ENCODE measurements around the gene COL11A1.
"Not testable (repeated sequence)": the region's sequence is repeated elsewhere in the genome, so short reads cannot be mapped to it uniquely, and the experiment has no call there.

Gene COL11A1

DNA sequence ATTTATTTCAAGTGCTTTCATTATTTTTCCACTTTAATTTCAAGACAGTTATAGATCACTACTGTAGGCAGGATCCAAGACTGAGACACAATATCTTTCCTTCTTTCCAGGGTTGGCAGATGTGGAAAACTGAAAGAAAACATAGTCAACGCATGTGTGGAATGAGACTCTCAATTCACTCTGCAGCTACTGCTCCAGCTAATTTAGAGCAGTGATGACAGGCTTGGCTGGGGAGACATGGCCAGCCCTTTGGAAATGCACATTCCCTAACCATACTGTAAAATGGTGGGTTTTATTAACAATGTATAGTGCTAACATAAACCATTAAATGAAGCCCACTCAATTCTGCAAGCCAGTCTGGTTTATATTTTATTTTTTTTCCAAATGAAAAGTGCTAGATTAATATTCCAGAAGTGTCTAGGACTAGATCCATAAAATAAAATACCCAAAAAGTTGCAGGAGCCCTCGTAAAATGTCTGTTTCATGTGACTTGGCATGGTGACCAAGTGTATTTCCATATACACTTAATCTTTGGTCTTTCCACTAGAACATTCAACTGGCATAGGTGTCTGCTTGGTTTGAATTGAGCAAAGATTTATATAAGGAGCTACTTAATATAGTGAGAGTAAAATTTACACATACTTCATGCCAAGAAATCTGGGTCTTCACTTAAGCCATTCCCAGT, 32.9 kb downstream of the COL11A1 start:
- no peak for DNase-seq (ENCODE audit: low spot score)

DNA sequence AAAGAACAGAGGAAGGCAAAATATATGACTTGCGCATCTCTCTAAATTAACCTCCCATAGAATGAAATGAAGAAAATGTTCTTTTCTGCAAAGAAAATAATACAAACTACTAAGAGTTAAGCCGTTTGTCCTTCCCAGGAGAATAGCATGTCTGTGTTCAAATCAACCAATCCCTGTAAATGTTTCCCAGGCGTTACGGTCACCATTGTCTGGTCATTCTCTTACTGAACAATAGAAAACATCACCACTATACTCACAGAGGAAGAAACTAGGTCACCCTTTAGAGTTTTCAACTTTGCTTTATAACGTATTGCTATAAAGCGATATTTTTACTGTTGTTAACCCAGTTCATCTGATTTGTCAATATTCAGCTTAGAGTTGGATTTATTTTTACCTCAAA, 34.1 kb downstream of the COL11A1 start:
- no peak for DNase-seq (ENCODE audit: low spot score)

DNA sequence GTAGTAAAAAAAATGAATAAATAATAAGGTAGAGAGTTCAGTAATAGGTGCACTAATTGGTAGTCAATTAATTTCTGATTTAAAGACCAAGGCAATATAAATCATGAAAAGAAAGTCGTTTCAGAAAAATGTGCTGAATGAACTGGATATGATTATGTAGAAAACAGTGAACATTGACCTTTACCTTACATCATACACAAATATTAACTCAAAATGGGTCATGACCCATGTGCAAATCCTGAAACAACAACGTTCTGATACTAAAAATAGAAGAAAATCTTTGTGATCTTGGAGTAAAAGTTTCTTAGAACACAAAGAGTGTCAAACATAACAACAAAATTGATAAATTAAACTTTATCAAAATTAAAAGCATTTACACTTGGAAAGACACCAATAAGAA, 39.1 kb downstream of the COL11A1 start:
- no peak for DNase-seq (ENCODE audit: low spot score)

DNA sequence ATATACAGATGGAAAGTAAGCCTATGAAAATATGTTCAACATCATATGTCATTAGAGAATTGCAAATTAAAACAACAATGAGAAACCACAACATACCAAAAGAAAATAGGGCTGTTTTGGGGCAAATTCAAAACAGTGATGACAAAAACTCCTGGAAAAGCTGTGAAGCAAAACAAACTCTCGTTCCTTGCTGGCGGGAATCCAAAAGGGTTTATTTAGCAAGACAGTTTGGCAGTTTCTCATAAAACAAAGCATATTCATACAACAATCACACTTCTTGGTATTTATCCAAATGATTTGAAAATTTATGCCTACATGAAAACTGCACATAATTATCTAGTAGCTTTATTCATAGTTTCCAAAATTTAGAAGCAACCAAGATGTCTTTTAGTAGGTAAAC, 44.4 kb downstream of the COL11A1 start:
- DNase-seq (ENCODE audit: low spot score): no peak

DNA sequence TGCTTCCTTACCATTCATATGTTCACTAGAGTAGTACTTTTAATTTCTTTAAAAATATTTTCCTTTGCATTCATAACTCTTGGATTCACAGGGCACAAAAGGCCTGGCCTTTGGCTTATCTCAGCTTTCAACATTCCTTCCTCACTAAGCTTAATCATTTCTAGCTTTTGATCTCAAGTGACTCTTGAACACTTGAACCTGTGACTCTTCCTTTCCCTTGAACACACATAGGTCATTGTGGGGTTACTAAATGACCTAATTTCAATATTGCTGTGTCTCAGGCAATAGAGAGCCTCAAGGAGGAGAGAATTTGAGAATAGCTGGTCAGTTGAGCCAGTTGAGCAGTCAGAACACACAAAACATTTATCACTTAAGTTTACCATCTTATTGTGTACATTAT, 49.9 kb downstream of the COL11A1 start:
- DNase-seq (ENCODE audit: low spot score): no peak

DNA sequence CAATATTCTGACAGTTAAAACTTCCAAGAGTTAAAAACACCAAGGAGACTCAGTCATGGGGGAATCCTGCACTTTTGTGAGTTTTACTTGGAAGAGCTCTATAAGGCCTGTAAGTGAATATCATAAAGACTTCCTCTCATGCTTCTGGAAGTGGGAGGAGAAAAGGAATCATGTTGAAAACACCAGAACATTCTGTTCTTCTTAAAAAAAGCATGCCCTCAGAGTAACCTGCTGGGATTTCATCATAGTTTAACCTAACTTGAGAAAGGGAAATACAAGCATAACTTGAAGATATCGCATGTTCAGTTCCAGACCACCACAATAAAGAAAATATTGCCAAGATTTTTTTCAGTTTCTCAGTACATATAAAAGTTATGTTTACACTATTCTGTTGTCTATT, 51.9 kb downstream of the COL11A1 start:
- DNase-seq (ENCODE audit: low spot score): no peak

DNA sequence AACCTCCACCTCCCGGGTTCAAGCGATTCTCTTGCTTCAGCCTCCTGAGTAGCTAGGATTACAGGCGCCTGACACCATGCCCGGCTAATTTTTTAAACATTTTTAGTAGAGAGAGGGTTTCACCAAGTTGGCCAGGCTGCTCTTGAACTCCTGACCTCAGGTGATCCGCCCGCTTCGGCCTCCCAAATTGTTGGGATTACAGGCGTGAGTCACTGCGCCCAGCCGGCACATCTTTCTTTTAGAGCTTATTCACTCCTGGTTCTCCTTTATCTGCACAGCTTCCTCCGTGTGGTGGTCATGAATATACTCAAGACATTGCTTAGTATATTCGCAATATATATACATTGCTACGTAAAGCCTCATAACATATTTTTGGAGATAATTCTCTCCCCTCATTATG, 80.2 kb downstream of the COL11A1 start:
- not testable (repeated sequence) for DNase-seq (ENCODE audit: low spot score)

DNA sequence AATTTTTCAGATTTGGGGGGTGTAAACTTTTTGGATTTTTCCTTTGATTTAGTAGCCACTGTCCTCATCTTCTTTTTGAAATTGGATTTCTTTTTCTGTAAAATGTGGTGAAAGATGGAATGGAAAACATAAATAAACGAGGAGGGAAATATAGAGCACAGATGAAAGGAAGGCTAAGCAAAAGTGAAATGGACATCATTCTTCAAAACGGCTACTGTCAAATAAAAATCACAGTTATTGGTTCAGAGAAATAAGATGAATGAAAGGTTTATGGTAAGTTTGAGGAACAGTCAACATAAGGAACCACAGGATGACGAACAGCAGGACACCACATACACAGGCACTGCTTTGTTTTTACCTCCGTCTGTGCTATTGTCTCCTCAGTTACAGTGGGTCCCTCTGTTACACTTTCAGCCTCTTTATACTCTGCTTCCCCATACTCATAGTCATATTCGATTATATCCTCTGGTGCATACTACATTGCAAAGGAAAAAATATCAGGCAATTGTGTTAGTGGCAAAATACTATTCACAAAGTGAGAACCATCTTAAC, 82.4 kb downstream of the COL11A1 start:
- no peak for DNase-seq (ENCODE audit: low spot score)

DNA sequence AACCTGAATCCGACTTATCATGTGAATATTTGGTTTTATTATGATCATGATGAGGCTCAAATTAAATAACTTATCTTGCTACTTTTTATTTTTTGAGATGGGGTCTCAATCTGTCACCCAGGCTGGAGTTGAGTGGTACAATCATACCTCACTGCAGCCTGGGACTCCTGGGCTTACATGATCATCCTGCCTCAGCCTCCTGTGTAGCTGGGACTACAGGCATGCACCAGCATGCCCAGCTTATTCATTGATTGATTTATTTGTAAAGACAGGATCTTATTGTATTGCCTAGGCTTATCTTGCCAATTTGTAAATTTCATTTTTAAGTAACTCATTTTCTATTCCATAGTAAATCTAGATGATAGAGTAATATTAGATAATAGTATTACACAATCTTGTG, 84.3 kb downstream of the COL11A1 start:
- no peak for DNase-seq (ENCODE audit: low spot score)

DNA sequence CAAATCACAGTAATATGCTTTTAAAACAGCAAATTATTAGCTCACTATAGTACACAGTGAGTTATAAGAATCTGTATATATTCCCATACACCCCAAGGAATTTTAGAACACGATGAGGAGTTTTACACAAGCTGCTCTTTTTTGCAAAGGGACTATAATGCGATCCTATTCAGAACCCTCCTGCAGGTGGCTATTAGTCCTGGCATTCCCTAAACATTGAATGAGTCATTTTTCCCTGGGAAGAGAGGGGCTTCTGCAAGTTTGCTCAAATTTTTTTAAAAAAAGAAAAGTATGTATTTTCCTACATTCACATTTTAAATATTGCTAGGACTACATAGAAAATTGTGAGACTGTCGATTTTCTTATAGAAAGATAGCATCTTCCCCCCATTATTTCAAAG, 106.3 kb downstream of the COL11A1 start:
- DNase-seq (ENCODE audit: low spot score): no peak

DNA sequence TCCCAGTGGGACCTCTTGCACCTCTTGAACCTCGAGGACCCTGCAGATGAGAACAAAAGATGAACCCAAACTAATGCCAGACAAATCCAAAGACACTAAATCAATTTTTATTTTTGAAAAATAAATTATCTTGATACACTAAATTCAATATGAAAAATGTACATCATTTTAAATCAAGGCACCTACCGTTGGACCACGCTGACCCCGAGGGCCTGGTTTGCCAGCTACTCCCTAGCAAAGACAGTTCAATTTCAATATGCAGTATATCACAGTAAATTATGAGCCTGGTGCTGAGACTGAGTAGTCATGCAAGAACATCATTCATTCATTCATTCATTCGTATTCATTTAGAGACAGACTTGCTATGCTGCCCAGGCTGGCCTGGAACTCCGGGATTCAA, 129.4 kb downstream of the COL11A1 start:
- DNase-seq (ENCODE audit: low spot score): no peak

DNA sequence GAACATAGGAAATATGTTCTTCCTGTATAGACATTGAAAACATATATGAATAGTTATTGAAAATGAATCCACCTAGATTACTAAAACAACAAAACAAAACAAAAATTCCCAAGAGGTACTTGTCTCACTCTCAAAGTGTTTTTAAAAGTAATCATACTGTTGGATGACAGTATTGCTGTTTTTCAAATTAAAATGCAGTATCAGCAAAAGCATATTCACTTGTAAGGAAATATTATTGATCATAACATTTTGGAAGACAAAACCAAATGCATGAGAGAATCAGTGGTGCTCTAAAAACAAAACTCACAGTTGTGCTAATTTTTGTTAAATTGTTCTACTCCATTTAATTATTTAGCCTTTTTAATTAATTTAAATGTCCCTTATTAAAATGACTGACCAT, 131.0 kb downstream of the COL11A1 start:
- no peak for DNase-seq (ENCODE audit: low spot score)

DNA sequence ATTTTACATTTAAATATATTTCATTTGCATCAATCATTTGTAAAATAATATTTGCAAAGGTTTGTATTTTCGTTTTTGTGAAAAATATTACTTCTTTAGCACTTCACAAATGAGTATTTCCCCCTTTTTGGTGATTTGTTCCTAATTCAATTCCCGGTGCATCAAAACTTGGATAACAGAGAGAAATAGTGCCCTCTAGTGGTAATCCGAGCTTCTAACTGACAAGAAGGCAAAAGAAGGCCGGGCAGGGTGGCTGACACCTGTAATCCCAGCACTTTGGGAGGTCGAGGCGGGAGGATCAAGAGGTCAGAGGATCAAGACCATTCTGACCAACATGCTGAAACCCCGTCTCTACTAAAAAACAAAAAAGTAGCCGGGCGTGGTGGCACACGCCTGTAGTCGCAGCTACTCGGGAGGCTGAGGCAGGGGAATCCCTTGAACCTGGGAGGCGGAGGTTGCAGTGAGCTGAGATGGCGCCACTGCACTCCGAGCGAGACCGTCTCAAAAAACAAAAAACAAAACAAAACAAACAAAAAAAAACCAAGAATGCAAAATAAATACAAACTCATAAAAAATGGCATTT, 137.7 kb downstream of the COL11A1 start:
- DNase-seq (ENCODE audit: low spot score): peak; percentile 9

DNA sequence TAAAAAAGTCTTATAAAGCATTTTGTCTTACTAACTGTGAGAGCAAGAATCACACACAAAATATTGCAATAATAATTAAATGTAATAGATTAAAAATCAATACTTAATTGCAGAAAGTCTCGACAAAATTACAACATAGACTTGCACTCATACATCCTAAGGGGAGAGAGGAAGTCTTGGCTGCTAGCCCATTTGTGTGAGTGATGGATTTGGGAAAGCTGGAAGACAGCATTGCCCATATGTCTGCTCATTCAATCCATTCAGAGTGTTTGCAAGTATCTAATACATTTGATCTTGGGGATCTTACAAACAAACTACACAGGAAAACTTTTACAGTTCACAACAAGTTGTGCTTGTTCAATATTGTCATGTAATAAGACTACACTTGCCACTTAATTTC, 140.5 kb downstream of the COL11A1 start:
- no peak for DNase-seq (ENCODE audit: low spot score)

DNA sequence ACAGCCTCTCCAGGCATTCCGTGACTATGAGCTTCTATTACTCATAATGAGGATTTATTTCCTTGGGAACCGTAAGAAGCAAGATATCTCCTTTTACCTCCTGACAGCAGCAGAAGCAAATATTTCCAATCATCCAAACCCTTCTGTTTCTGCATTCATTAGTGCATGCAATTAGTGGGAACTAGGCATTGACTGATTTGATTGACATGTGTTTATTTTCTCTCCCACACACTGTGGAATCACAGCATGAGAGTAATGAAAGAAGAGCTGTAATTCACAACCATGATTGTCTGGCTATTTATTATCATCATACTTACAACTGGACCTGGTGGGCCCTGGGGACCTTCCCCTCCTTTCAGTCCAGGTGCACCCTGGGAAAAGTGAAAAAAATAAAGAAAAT, 146.8 kb downstream of the COL11A1 start:
- no peak for DNase-seq (ENCODE audit: low spot score)

DNA sequence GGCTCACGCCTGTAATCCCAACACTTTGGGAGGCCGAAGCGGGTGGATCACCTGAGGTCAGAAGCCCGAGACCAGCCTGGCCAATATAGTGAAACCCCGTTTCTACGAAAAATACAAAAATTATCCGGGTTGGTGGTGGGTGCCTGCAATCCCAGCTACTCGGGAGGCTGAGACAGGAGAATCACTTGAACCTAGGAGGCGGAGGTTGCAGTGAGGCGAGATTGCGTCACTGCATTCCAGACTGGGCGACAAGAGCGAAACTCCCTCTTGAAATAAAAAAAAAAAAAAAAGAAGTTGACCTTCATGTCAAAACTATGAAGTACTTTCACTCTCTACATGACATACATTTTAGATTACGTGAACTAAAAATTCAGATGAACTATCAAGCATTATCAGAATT, 153.7 kb downstream of the COL11A1 start:
- DNase-seq (ENCODE audit: low spot score): no peak

DNA sequence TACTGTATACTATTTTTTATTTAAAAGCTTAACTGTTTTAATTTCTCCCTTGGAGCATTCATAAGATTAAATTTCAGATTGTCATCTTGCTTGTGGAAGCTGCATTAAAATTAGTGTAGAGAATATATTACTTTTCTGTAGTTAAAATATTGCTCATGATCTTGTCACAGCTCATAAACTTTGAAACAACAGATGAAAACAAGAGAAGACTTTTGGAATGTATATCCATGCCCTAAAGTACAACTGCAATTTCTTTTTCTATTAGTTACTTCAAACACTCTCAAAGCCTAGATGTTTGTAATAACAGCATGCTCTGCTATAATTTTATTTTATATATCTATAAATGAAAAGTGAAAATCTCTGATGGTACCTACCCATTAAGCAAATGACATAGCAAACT, 155.9 kb downstream of the COL11A1 start:
- no peak for DNase-seq (ENCODE audit: low spot score)

DNA sequence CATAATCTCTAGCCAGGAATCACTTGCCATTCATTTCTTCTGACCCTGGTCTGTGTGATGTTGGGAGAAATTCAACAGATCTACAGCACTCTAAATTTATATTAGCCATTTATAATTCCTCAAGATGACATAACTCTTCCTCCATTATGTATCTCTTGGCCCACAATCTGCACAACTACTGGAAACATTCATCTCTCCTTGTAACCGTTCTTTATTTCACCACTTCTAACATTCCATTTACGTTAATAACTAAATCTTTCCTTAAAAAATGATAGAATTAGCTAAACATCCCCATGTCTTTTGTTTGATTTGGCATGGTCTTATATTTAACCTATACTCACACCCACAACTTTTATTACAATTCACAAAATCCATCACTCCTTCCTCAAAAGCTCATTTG, 166.0 kb downstream of the COL11A1 start:
- DNase-seq (ENCODE audit: low spot score): no peak

DNA sequence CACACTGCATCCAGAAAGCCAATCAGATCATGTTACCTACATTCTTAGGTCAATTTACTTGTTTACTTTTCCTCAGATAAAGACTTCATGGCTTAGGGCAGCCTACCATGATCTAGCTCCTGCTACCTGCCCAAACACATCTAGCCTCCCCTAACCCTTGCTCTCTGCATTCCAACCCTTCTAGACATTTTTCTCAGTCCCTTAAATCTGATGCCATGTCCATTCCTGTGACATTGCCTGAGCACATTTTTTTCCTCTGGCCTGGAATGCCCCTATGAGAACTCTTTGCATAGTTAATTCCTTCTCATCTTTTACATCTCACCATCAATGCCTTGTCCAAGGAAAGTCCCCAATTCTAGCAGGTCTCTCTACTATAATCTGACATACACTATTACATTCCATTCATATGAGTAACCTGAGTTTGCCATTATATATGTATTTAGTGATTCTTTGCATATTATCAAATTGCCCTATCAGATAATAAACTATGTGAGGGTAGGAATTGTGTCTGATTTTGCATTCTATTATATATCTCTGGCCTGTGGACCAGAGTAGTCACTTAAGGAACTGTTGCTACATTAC, 166.9 kb downstream of the COL11A1 start:
- no peak for DNase-seq (ENCODE audit: low spot score)

DNA sequence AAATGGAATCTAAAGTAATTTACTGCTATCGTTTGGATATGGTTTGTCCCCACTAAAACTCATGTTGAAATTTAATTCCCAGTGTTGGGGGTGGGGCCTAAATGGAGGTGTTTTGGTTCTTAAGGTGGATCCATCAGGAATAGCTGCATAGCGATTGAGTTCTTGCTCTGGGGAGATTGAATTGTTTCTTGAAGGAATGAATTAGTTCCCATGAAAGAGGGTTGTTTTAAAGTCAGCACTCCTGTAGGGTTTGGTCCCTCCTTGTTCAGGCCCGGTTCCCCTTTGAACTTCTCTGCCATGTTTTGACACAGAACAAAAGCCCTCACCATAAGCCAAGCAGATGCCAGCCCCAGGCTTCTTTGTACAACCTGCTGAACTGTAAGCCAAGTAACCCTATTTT, 170.9 kb downstream of the COL11A1 start:
- no peak for DNase-seq (ENCODE audit: low spot score)

DNA sequence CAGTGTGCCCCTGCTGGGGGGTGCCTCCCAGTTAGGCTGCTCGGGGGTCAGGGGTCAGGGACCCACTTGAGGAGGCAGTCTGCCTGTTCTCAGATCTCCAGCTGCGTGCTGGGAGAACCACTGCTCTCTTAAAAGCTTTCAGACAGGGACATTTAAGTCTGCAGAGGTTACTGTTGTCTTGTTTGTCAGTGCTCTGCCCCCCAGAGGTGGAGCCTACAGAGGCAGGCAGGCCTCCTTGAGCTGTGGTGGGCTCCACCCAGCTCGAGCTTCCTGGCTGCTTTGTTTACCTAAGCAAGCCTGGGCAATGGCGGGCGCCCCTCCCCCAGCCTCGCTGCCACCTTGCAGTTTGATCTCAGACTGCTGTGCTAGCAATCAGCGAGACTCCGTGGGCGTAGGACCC, 175.0 kb downstream of the COL11A1 start:
- DNase-seq (ENCODE audit: low spot score): not testable (repeated sequence)

DNA sequence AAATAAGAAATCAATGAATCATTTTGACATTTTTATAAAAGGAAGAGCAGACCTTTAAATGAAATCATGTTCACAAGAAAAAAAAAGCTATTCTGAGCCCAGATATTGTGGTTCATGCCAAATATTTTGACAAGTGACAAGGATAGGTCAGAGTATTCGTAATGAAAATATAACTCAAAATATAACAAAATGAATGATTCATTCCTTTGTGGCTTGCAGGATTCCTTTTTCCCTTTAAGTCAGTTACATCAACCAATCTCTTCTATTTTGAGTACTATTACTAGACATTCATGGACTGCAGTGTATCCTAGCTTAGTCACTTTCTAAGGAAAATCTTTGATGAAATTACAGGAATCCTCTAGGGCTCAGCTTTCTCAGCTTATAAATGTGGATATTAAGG, 188.7 kb downstream of the COL11A1 start:
- no peak for DNase-seq (ENCODE audit: low spot score)

DNA sequence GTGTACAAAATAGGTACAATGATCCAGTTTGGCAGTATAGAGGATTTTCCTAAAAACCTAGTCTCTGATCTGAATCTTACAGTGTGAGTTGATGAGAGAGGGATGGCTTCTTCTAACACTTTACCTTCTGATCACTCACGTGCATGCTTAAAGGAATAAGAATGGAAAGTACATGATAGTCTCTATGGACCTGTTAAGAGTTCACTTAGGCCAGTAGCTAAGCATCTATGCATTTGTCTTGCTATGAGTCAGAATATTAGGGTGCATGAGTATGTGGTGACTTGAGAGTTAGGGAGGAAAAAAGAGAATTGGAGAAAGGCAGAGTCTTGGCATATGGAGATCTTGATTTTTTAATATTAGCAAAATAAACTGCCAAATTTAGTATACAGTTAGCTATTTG, 206.3 kb downstream of the COL11A1 start:
- DNase-seq (ENCODE audit: low spot score): no peak

DNA sequence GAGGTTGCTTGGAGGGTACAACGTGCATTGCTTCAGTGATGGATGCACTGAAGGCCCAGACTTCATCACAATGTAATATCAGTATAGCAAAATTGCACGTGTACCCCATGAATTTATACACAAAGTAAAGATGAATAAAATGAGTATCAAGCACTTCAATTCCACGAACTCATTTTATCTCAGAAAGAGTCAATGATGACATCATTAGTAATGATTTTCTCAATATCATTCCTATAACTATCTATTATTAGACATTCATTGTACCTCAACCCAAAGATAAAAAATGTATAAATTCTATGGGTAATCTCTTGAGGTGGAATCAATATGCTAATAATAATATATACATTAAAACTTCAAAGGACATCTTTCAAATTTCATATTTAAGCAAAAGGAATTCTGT, 208.4 kb downstream of the COL11A1 start:
- DNase-seq (ENCODE audit: low spot score): no peak
